NCI-H460 (cell line): ENCODE results near the gene BCL11B. TPM values are rescaled to one million over a fixed set of nuclear protein-coding genes. Genes with fewer than 3 reads are reported as not detected.

ENCODE experiments used
- DNase-seq: peaks from one replicate; pipeline ENCODE4 v3.0.0-alpha.2; 2016; ENCODE audit warnings: low read depth; ENCODE audit errors: extremely low read depth
- total RNA-seq: library from RNA; depleted of rRNA; stranded (reverse); fragments of >200 nt; shearing (Covaris generic); gene quantifications from 2 replicates; pipeline ENCODE4 v1.2.3, GENCODE V29; 2014

The BCL11B gene
- total RNA-seq, 1 experiment from 2014 or later = not detected

GRCh38 chr14:99145307-99145706 lies 126.7 kb downstream of the BCL11B start:
- DNase-seq = no peak

- no peak for DNase-seq
Observed at GRCh38 chr14:99143793-99144192, 128.2 kb downstream of the BCL11B start.

- no peak for DNase-seq
Observed at GRCh38 chr14:99143126-99143525, 128.9 kb downstream of the BCL11B start.

GRCh38 chr14:99141236-99141635 lies 130.8 kb downstream of the BCL11B start:
- DNase-seq = no peak

GRCh38 chr14:99138999-99139865 lies 132.8 kb downstream of the BCL11B start:
- no peak for DNase-seq

- no peak for DNase-seq
Observed at GRCh38 chr14:99137913-99138571, 134.0 kb downstream of the BCL11B start.

GRCh38 chr14:99137001-99137700 lies 134.8 kb downstream of the BCL11B start:
- DNase-seq = no peak

GRCh38 chr14:99136401-99136800 lies 135.6 kb downstream of the BCL11B start:
- DNase-seq = no peak

- no peak for DNase-seq
Observed at GRCh38 chr14:99136047-99136400, 136.0 kb downstream of the BCL11B start.

- DNase-seq = no peak
Observed at GRCh38 chr14:99134516-99135046, 137.4 kb downstream of the BCL11B start.

- no peak for DNase-seq
Observed at GRCh38 chr14:99133636-99134515, 138.1 kb downstream of the BCL11B start.

GRCh38 chr14:99132821-99133635 lies 139.0 kb downstream of the BCL11B start:
- no peak for DNase-seq

GRCh38 chr14:99131632-99132271 lies 140.2 kb downstream of the BCL11B start:
- no peak for DNase-seq

- DNase-seq = no peak
Observed at GRCh38 chr14:99129998-99130397, 142.0 kb downstream of the BCL11B start.

GRCh38 chr14:99129211-99129696 lies 142.7 kb downstream of the BCL11B start:
- no peak for DNase-seq

GRCh38 chr14:99128185-99128584 lies 143.8 kb downstream of the BCL11B start:
- DNase-seq = no peak

GRCh38 chr14:99127651-99128167 lies 144.3 kb downstream of the BCL11B start:
- no peak for DNase-seq

GRCh38 chr14:99125616-99126431 lies 146.2 kb downstream of the BCL11B start:
- no peak for DNase-seq
